HFFc6 (cell line): ENCODE measurements around the gene AQP12A. TPM values are rescaled to one million over a fixed set of nuclear protein-coding genes. Genes with fewer than 3 reads are reported as not detected.

Experiments used
- DNase-seq: peaks from one replicate; pipeline ENCODE4 v3.0.0-alpha.2; 2018
- H3K27ac Mint-ChIP-seq: 2 replicates; pipeline ENCODE4 v1.8.0; 2020; ENCODE audit warnings: mild to moderate bottlenecking, mixed read lengths
- H3K27me3 Mint-ChIP-seq: 2 replicates; pipeline ENCODE4 v1.8.0; 2021; ENCODE audit warnings: mild to moderate bottlenecking, moderate library complexity, mixed read lengths; ENCODE audit not compliant: insufficient read depth
- H3K36me3 Mint-ChIP-seq: 2 replicates; pipeline ENCODE4 v1.8.0; 2021; ENCODE audit warnings: low read depth, mixed read lengths
- H3K4me1 Mint-ChIP-seq: 2 replicates; pipeline ENCODE4 v1.8.0; 2020; ENCODE audit warnings: low read depth, mixed read lengths
- H3K4me3 Mint-ChIP-seq: 2 replicates; pipeline ENCODE4 v1.8.0; 2020; ENCODE audit warnings: mild to moderate bottlenecking, moderate library complexity, mixed read lengths
- H3K9me3 Mint-ChIP-seq: 2 replicates; pipeline ENCODE4 v1.8.0; 2020; ENCODE audit warnings: mild to moderate bottlenecking, mixed read lengths
- total RNA-seq, 6 experiments: library from RNA; stranded (reverse); fragmentation: NEBNext Ultra II Directional; extraction: Animal tissue kit (Norgen Biotek cat#: 25700); gene quantifications; 2 replicates in 1 of 6; 3 replicates in 5 of 6; pipeline ENCODE4 v1.2.3, GENCODE V29; 2021
- TF ChIP-seq, protein P1 (sequence below): fragments of 200-600 bp; sonication (generic); IDR thresholded peaks from 2 replicates; pipeline ENCODE4 v1.5.0; 2021; ENCODE audit warnings: antibody characterized with exemption, mild to moderate bottlenecking

The AQP12A gene
- total RNA-seq, 6 experiments from 2014 or later: not detected

DNA sequence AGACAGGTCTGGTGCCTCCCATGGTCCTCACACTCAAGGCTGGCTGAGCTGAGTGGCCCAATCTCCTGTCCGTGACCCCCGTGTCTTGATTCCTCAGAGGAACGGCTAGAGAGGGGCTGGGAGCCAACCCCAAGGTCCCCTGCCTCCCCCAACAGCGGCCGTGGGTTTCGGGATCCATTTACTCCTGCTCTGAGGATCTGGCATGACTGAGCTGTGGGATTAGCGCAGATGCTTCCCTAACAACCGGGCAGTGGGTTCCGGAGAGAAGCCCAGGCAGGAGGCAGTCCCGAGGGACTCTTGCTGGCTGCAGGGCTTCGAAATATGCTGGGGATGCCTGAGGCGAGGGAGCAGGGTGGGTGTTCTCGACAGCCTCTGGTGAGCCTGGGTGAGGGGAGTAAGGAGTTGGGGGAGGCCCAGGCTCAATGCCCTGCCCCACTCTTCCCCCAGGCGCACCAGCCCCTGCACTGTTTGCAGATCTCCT lies 47.5 kb upstream of the AQP12A start:
- H3K4me3 Mint-ChIP-seq: no peak overlapping the region
- no peak for DNase-seq

GRCh38 chr2:240644859-240645301 lies 46.8 kb upstream of the AQP12A start:
- Mint-ChIP-seq H3K4me3 (no peak overlapping the region), H3K27ac (no peak overlapping the region), H3K27me3 (peaks cover 42% of the 10 kb centered on the region), H3K4me1 (no peaks in the 10 kb centered on the region), H3K36me3 (no peaks in the 10 kb centered on the region), H3K9me3 (no peaks in the 10 kb centered on the region)
- no peak for DNase-seq
- TF ChIP-seq, protein P1, sequence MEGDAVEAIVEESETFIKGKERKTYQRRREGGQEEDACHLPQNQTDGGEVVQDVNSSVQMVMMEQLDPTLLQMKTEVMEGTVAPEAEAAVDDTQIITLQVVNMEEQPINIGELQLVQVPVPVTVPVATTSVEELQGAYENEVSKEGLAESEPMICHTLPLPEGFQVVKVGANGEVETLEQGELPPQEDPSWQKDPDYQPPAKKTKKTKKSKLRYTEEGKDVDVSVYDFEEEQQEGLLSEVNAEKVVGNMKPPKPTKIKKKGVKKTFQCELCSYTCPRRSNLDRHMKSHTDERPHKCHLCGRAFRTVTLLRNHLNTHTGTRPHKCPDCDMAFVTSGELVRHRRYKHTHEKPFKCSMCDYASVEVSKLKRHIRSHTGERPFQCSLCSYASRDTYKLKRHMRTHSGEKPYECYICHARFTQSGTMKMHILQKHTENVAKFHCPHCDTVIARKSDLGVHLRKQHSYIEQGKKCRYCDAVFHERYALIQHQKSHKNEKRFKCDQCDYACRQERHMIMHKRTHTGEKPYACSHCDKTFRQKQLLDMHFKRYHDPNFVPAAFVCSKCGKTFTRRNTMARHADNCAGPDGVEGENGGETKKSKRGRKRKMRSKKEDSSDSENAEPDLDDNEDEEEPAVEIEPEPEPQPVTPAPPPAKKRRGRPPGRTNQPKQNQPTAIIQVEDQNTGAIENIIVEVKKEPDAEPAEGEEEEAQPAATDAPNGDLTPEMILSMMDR: no peak

More for the DNA sequence above, 47.5 kb upstream of the AQP12A start:
- H3K27ac Mint-ChIP-seq: no peak overlapping the region
- TF ChIP-seq, protein P1: no peak
- peaks cover 41% of the 10 kb centered on the region for H3K27me3 Mint-ChIP-seq
- H3K4me1 Mint-ChIP-seq: no peaks in the 10 kb centered on the region
- no peaks in the 10 kb centered on the region for H3K36me3 Mint-ChIP-seq
- no peaks in the 10 kb centered on the region for H3K9me3 Mint-ChIP-seq

- Mint-ChIP-seq H3K27ac (no peak overlapping the region), H3K4me3 (no peak overlapping the region), H3K27me3 (peaks cover 42% of the 10 kb centered on the region), H3K9me3 (no peaks in the 10 kb centered on the region), H3K36me3 (no peaks in the 10 kb centered on the region), H3K4me1 (no peaks in the 10 kb centered on the region)
- no peak for DNase-seq
- TF ChIP-seq, protein P1: no peak
These were observed 46.3 kb upstream of the AQP12A start for GRCh38 chr2:240645346-240645745.

GRCh38 chr2:240645801-240646175 lies 45.9 kb upstream of the AQP12A start:
- H3K9me3 Mint-ChIP-seq: no peaks in the 10 kb centered on the region
- TF ChIP-seq, protein P1: no peak
- no peaks in the 10 kb centered on the region for H3K4me1 Mint-ChIP-seq
- H3K4me3 Mint-ChIP-seq: no peak overlapping the region
- DNase-seq: no peak
- peaks cover 42% of the 10 kb centered on the region for H3K27me3 Mint-ChIP-seq
- no peak overlapping the region for H3K27ac Mint-ChIP-seq
- no peaks in the 10 kb centered on the region for H3K36me3 Mint-ChIP-seq

DNA sequence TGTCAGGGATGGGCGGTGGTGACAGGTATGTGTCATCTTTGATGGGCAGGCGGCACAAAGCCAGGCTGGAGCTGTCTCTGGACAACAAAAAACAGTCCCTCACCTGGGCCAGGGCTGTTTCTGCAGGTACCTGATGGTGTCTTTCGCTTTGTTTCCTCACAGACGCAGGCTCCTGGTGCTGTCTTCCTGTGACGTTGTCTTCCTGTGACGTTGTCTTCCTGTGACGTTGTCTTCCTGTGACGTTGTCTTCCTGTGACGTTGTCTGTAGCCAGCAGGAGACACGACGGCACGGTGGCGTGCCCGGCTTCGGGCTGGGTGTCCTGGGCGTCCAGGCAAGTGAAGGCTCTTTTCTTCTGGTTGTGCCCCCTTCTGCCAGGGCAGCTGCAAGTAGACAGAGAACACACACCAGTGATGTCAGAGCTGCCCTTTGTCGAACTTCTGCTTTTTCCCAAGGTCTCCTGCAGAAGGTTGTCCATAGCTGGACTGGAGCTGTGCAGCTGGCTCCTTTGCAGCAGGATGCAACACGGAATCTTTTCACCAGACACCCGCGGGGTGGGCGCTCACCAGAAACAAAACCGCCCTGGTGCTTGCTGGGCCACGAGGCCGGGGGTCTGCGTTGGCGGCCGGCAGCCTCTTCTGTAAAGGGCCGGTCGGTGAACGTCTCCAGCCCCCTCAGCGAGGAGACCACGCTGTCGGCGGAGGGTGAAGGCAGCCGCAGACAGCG lies 45.3 kb upstream of the AQP12A start:
- Mint-ChIP-seq H3K9me3 (no peaks in the 10 kb centered on the region), H3K27me3 (peaks cover 46% of the 10 kb centered on the region), H3K27ac (no peak overlapping the region), H3K4me1 (no peaks in the 10 kb centered on the region), H3K4me3 (no peak overlapping the region), H3K36me3 (no peaks in the 10 kb centered on the region)
- TF ChIP-seq, protein P1: no peak
- DNase-seq: no peak
